ENCODE measurements around the gene BIVM.

DNA sequence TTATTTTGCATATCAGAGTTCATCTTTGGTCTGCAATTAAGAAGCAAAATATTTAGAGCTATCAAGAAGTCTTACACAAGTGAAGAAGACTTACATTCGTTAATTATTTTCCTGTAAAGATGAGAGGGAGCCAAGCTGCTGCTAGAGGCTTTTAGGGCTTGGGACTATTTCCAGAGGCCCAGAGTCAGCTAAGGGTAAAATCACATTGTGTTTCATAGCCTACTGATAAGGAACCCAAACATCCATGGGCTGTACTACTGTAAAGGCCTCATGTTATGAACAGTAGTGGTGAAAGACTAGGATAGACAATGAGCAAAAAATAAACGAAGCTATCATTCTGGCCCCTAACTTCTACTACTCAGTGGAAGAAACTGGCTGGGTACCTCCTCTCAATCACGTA, 14.4 kb upstream of the BIVM start:
- TF ChIP-seq, protein P1, sequence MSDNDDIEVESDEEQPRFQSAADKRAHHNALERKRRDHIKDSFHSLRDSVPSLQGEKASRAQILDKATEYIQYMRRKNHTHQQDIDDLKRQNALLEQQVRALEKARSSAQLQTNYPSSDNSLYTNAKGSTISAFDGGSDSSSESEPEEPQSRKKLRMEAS (IDR thresholded peaks at IDR 0.05), result no peak
- no peak for TF ChIP-seq EP300 (IDR thresholded peaks at IDR 0.05)
- TF ChIP-seq, protein P2, sequence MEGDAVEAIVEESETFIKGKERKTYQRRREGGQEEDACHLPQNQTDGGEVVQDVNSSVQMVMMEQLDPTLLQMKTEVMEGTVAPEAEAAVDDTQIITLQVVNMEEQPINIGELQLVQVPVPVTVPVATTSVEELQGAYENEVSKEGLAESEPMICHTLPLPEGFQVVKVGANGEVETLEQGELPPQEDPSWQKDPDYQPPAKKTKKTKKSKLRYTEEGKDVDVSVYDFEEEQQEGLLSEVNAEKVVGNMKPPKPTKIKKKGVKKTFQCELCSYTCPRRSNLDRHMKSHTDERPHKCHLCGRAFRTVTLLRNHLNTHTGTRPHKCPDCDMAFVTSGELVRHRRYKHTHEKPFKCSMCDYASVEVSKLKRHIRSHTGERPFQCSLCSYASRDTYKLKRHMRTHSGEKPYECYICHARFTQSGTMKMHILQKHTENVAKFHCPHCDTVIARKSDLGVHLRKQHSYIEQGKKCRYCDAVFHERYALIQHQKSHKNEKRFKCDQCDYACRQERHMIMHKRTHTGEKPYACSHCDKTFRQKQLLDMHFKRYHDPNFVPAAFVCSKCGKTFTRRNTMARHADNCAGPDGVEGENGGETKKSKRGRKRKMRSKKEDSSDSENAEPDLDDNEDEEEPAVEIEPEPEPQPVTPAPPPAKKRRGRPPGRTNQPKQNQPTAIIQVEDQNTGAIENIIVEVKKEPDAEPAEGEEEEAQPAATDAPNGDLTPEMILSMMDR (IDR thresholded peaks at IDR 0.05), result no peak
- no peak for TF ChIP-seq MYC (IDR thresholded peaks at IDR 0.05; ENCODE audit: borderline replicate concordance, low read length)
- TF ChIP-seq, protein P3, sequence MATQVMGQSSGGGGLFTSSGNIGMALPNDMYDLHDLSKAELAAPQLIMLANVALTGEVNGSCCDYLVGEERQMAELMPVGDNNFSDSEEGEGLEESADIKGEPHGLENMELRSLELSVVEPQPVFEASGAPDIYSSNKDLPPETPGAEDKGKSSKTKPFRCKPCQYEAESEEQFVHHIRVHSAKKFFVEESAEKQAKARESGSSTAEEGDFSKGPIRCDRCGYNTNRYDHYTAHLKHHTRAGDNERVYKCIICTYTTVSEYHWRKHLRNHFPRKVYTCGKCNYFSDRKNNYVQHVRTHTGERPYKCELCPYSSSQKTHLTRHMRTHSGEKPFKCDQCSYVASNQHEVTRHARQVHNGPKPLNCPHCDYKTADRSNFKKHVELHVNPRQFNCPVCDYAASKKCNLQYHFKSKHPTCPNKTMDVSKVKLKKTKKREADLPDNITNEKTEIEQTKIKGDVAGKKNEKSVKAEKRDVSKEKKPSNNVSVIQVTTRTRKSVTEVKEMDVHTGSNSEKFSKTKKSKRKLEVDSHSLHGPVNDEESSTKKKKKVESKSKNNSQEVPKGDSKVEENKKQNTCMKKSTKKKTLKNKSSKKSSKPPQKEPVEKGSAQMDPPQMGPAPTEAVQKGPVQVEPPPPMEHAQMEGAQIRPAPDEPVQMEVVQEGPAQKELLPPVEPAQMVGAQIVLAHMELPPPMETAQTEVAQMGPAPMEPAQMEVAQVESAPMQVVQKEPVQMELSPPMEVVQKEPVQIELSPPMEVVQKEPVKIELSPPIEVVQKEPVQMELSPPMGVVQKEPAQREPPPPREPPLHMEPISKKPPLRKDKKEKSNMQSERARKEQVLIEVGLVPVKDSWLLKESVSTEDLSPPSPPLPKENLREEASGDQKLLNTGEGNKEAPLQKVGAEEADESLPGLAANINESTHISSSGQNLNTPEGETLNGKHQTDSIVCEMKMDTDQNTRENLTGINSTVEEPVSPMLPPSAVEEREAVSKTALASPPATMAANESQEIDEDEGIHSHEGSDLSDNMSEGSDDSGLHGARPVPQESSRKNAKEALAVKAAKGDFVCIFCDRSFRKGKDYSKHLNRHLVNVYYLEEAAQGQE (IDR thresholded peaks at IDR 0.05), result no peak
- no peak for TF ChIP-seq CHD2 (IDR thresholded peaks at IDR 0.05; ENCODE audit: low read length, partially characterized antibody)
- no peak for TF ChIP-seq SMC3 (IDR thresholded peaks at IDR 0.05)
- no peak for TF ChIP-seq JUN (IDR thresholded peaks at IDR 0.05)
- TF ChIP-seq JUNB (IDR thresholded peaks at IDR 0.05), result no peak
- TF ChIP-seq POLR2A (IDR thresholded peaks at IDR 0.05; ENCODE audit: low read length), result no peak
- TF ChIP-seq RCOR1 (IDR thresholded peaks at IDR 0.05; ENCODE audit: low read depth, low read length), result no peak
- TF ChIP-seq BHLHE40 (IDR thresholded peaks at IDR 0.05; ENCODE audit: low read depth, low read length), result no peak

All from A549 (cell line).